HG03097 (cell line): Measurements from ENCODE around the gene IGF2BP2.
"Not testable (repeated sequence)": the region's sequence is repeated elsewhere in the genome, so short reads cannot be mapped to it uniquely, and the experiment has no call there.

Experiments used
- ATAC-seq: cut with Tn5 transposase; IDR thresholded peaks from one replicate; pipeline ENCODE4 v1.9.1; 2021; ENCODE audit not compliant: unreplicated experiment, low FRiP score

Gene IGF2BP2

GRCh38 chr3:185678027-185678426 lies 146.8 kb downstream of the IGF2BP2 start:
- ATAC-seq, result no peak

GRCh38 chr3:185677146-185677829 lies 147.6 kb downstream of the IGF2BP2 start:
- no peak for ATAC-seq

- ATAC-seq, result no peak
These were observed 157.3 kb downstream of the IGF2BP2 start for GRCh38 chr3:185667574-185667973.

- no peak for ATAC-seq
These were observed 160.9 kb downstream of the IGF2BP2 start for GRCh38 chr3:185663929-185664328.

- no peak for ATAC-seq
These were observed 163.1 kb downstream of the IGF2BP2 start for GRCh38 chr3:185661772-185662171.

- ATAC-seq, result not testable (repeated sequence)
These were observed 163.5 kb downstream of the IGF2BP2 start for GRCh38 chr3:185661296-185661695.

GRCh38 chr3:185659942-185660921 lies 164.6 kb downstream of the IGF2BP2 start:
- ATAC-seq, result no peak

- no peak for ATAC-seq
These were observed 165.9 kb downstream of the IGF2BP2 start for GRCh38 chr3:185658943-185659342.

GRCh38 chr3:185658504-185658912 lies 166.3 kb downstream of the IGF2BP2 start:
- no peak for ATAC-seq

GRCh38 chr3:185657691-185658503 lies 166.9 kb downstream of the IGF2BP2 start:
- ATAC-seq, result no peak

- ATAC-seq, result no peak
These were observed 167.6 kb downstream of the IGF2BP2 start for GRCh38 chr3:185657211-185657610.

- no peak for ATAC-seq
These were observed 168.5 kb downstream of the IGF2BP2 start for GRCh38 chr3:185656321-185656840.

- ATAC-seq, result no peak
These were observed 169.2 kb downstream of the IGF2BP2 start for GRCh38 chr3:185655426-185656320.

- ATAC-seq, result no peak
These were observed 170.1 kb downstream of the IGF2BP2 start for GRCh38 chr3:185654758-185655145.

GRCh38 chr3:185653949-185654757 lies 170.7 kb downstream of the IGF2BP2 start:
- ATAC-seq, result no peak

- no peak for ATAC-seq
These were observed 172.9 kb downstream of the IGF2BP2 start for GRCh38 chr3:185651971-185652370.

GRCh38 chr3:185649414-185649813 lies 175.4 kb downstream of the IGF2BP2 start:
- no peak for ATAC-seq

- ATAC-seq, result no peak
These were observed 176.4 kb downstream of the IGF2BP2 start for GRCh38 chr3:185648396-185648795.

- ATAC-seq, result no peak
These were observed 177.0 kb downstream of the IGF2BP2 start for GRCh38 chr3:185647880-185648210.
